Ectodermal cell (in vitro differentiated cells): ENCODE measurements around the gene SVIL.
"Not testable (repeated sequence)": the region's sequence is repeated elsewhere in the genome, so short reads cannot be mapped to it uniquely, and the experiment has no call there.

ENCODE experiments used
- H3K27ac ChIP-seq: 2 replicates; pipeline ENCODE4 v1.7.0; 2013; ENCODE audit warnings: mild to moderate bottlenecking, low read depth, low read length; ENCODE audit not compliant: insufficient read depth, poor library complexity, severe bottlenecking
- H3K27me3 ChIP-seq: 2 replicates; pipeline ENCODE4 v1.7.0; 2013; ENCODE audit warnings: mild to moderate bottlenecking, low read length; ENCODE audit not compliant: insufficient read depth, control insufficient read depth, poor library complexity, severe bottlenecking
- H3K36me3 ChIP-seq: one replicate; pipeline ENCODE4 v1.7.0; 2013; ENCODE audit warnings: low read length; ENCODE audit not compliant: control insufficient read depth, insufficient read depth
- H3K4me1 ChIP-seq: one replicate; pipeline ENCODE4 v1.7.0; 2013; ENCODE audit warnings: low read length; ENCODE audit not compliant: control insufficient read depth, insufficient read depth
- H3K4me3 ChIP-seq: 2 replicates; pipeline ENCODE4 v1.7.0; 2013; ENCODE audit warnings: low read depth, low read length, control low read depth; ENCODE audit not compliant: insufficient read depth
- H3K9me3 ChIP-seq: 2 replicates; pipeline ENCODE4 v1.7.0; 2013; ENCODE audit warnings: mild to moderate bottlenecking, low read length, moderate library complexity; ENCODE audit not compliant: control insufficient read depth
- WGBS, 2 experiments: methylation state at CpG; one replicate each; pipeline ENCODE4 v1.1.7; 2013; ENCODE audit warnings: missing lambda C conversion rate in 2 of 2; 5-methylcytosine and 5-hydroxymethylcytosine counted together

Gene SVIL

DNA sequence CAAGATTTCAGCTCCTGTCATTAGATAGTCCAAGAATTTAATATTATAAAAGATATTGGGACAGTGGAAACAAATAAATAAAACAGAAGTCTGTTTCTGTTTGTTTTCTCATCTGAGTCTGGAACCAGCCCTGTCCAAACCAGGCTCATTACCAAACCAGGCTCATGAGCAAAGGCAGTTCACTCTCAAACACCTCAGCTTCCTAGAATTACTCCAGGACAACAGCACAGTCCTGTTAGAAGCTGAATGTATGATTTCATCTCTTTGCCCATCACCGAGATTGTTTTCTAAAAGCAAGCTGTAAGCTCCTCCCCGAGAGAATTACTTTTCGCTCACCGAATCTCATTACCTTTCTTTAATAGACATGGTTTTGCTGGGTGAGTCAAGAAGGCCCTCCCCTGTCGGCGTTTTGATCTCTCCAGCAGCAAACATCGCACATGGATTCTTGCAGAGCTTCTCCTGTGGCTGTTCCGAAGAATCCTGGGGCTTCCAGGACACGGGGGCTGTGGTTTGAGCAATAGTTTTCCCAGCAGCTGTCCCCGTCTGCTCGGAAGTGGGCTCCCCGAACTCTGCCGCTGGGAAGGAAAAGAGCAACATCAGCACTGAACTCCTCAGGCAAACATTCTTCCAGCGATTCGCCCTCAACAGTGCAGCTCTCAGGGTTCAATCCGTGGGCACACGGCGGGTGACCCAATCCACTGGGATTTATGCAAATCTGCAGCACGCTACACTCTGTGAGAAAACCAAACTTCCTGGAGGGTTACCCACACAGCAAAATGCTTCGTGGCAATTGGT lies 112.5 kb downstream of the SVIL start:
- Histone ChIP-seq H3K4me1 (no peaks in the 10 kb centered on the region), H3K9me3 (no peaks in the 10 kb centered on the region), H3K27ac (no peak overlapping the region), H3K27me3 (no peaks in the 10 kb centered on the region), H3K36me3 (peaks cover 10% of the 10 kb centered on the region), H3K4me3 (no peak overlapping the region)
- WGBS, 2 experiments, result 94 to 95% methylated on average over 20 of the region's 20 CpGs

- H3K4me1 ChIP-seq, result no peaks in the 10 kb centered on the region
- H3K4me3 ChIP-seq, result no peak overlapping the region
- peaks cover 10% of the 10 kb centered on the region for H3K36me3 ChIP-seq
- WGBS, 2 experiments, result 94 to 100% methylated on average over 2 to 3 of the region's 3 CpGs
- H3K9me3 ChIP-seq, result no peaks in the 10 kb centered on the region
- H3K27ac ChIP-seq, result no peak overlapping the region
- no peaks in the 10 kb centered on the region for H3K27me3 ChIP-seq
Observed at GRCh38 chr10:29519659-29520058, 115.1 kb downstream of the SVIL start.

DNA sequence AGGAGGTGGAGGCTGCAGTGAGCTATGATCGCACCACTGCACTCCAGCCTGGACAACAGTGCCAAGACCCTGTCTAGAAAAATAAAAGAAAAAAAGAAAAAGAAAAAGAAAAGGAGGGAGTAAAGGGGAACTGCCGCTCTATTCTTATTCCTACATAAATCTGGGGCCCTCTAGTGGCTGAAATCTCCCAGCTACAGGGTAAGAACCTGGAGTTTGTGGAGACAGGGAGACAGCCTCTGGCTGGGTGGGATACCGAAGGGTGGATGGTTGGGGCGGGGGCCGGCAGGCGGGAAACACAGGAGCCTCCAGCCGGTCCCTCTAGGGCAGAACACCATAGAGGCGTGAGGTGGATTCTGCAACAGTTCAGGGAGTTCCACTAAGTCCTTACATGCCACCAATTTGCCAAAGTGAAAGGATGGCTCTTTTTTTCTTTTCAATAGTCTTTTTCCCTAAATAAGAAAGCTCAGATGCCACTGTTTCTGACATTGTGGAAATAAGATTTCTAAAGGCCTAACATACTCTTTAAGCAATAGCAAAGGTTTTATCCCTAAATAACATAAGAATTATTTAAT lies 117.3 kb downstream of the SVIL start:
- no peaks in the 10 kb centered on the region for H3K4me1 ChIP-seq
- no peak overlapping the region for H3K27ac ChIP-seq
- peaks cover 4% of the 10 kb centered on the region for H3K36me3 ChIP-seq
- no peaks in the 10 kb centered on the region for H3K9me3 ChIP-seq
- 45 to 48% methylated on average over 8 of the region's 8 CpGs for WGBS, 2 experiments
- no peaks in the 10 kb centered on the region for H3K27me3 ChIP-seq
- H3K4me3 ChIP-seq, result no peak overlapping the region

DNA sequence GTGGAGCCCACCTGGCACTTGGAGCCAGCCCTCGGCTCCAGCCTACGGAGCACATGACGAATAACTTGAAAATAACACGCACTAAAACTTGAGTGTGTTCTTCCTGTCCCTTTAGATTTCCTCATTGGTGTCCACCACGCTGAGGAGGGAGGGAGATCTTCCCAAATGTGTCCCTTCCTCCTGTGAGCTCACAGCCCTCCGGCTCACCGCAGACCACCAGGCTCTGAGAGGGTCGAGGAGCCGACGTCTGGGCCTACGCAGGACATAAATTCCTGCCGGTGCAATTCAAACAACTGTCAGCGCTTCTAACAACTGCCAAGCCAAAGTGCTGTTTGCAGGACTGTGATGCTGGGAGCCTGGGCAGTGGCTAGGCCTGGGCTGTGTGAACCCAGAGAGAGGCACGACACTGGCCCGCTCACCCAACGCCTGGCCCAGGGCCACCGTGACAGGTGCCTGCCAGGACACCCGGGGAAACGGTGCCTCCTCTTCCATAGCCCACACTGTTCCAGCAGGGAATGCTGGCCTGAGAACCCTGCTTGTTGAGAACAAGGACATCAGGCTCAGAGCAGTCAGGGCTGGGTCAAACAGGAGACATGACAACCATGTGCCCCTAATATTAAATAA lies 118.3 kb downstream of the SVIL start:
- H3K27me3 ChIP-seq, H3K36me3 ChIP-seq, H3K4me3 ChIP-seq, H3K27ac ChIP-seq, H3K4me1 ChIP-seq, H3K9me3 ChIP-seq: not testable (repeated sequence)
- 91% methylated on average over 19 of the region's 19 CpGs for WGBS, 2 experiments

GRCh38 chr10:29515879-29516278 lies 118.9 kb downstream of the SVIL start:
- WGBS, 2 experiments, result 87 to 88% methylated on average over 12 of the region's 12 CpGs
- not testable (repeated sequence) for H3K27ac ChIP-seq, H3K4me3 ChIP-seq, H3K36me3 ChIP-seq, H3K4me1 ChIP-seq, H3K9me3 ChIP-seq, H3K27me3 ChIP-seq

DNA sequence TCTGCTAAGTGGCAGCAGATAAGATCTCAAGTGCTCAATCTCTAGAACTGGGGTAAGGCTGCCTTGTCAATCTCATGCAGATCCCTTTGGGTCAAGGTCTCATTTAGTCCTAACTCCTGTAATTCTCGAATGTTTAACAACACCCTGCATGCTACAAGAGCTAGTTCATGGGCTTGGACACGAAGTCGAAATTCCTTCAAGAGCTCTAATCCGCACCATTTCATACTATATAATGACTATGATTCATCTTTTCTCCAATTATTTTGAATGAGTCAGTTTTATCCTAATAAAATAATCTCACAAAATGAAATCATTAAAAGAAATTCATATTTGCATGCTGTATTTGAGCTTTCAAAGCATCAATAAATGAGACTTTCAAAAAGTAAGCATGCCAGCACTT lies 119.7 kb downstream of the SVIL start:
- H3K36me3 ChIP-seq, H3K9me3 ChIP-seq: not testable (repeated sequence)
- WGBS, 2 experiments, result 86 to 93% methylated on average over 3 to 4 of the region's 4 CpGs

DNA sequence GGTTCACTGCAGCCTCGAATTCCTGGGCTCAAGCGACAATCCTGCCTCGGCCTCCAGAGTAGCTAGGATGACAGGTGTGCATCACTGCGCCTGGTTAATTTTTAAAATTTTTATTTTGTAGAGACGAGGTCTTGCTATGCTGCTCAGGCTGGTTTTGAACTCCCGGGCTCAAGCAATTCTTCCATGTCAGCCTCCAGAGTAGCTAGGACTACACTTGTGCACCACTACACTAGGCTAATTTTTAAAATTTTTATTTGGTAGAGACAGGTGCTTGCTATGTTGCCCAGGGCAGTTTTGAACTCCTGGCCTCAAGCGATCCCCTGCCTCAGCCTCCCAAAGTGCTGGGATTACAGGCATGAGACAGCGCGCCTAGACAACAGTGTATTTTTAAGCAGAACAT lies 120.5 kb downstream of the SVIL start:
- no peaks in the 10 kb centered on the region for H3K4me1 ChIP-seq
- H3K36me3 ChIP-seq, result no peaks in the 10 kb centered on the region
- no peaks in the 10 kb centered on the region for H3K9me3 ChIP-seq
- no peaks in the 10 kb centered on the region for H3K27me3 ChIP-seq
- 89 to 93% methylated on average over 9 of the region's 9 CpGs for WGBS, 2 experiments
- no peak overlapping the region for H3K4me3 ChIP-seq
- H3K27ac ChIP-seq, result no peak overlapping the region

More for the DNA sequence above, 119.7 kb downstream of the SVIL start:
- not testable (repeated sequence) for H3K27ac ChIP-seq, H3K27me3 ChIP-seq, H3K4me3 ChIP-seq, H3K4me1 ChIP-seq

DNA sequence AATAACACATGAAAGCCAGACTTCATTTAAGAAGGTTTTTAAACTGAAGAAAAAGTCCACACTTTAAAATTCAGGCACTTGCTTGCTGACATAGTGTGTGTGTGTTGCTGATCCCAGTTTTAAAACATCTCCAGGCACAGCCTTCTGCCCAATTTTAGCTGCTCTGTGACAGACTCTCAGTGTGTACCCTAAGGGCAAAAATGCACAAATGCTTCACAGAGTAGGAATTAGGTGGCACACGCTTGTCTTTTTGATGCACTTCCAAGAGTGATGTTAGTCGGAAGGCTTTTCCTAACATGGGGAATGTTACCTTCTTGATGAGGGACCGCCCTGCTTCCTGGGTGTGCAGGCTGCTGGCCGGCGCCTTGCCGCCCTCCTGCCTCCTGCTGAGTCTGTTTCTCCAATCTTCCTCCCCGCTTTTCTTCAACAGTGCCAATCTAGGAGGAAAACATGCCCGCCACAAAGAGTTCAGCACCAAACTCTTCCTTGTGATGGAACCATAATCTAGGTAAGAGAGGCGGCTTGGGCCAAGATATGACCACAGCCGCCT lies 122.3 kb downstream of the SVIL start:
- 95 to 98% methylated on average over 10 of the region's 10 CpGs for WGBS, 2 experiments
- H3K9me3 ChIP-seq, result no peaks in the 10 kb centered on the region

GRCh38 chr10:29511806-29512205 lies 123.0 kb downstream of the SVIL start:
- not testable (repeated sequence) for H3K36me3 ChIP-seq, H3K27ac ChIP-seq, H3K27me3 ChIP-seq, H3K4me1 ChIP-seq, H3K9me3 ChIP-seq, H3K4me3 ChIP-seq
- 92 to 94% methylated on average over 5 of the region's 5 CpGs for WGBS, 2 experiments

More for the DNA sequence above, 122.3 kb downstream of the SVIL start:
- no peaks in the 10 kb centered on the region for H3K36me3 ChIP-seq
- no peak overlapping the region for H3K27ac ChIP-seq
- no peaks in the 10 kb centered on the region for H3K27me3 ChIP-seq
- H3K4me3 ChIP-seq, result no peak overlapping the region
- H3K4me1 ChIP-seq, result no peaks in the 10 kb centered on the region

DNA sequence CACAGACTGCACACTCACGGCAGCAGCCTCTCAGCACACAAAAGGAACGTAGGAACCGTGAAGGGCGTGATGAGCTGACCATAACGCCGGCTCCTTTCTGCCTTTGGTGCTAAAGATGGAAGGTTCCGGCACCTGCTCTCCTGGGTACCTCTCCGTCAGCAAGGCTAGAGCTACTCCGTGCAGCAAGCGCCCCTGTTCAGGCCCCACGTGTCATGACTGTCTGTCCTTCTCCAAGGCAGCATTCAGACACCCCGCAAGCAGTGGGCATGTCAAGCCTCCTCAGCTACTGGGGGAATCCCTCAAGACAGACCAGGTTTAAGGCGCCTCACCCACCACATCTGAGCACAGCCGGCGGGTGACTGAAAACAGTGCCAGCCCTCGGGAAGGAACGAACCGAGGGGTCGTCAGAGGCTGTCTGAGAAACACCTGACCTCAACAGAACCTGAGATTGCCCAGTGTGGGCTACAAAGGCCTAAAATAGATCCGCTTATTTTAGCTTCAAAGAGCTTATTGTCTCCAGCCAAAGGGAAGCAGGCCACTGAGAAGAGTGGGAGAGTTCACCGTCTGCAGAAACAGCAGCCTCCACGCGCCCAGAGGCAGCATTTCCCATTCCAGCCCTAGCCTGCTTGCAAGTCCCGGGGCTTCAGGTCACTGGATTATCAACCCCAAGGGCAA lies 124.2 kb downstream of the SVIL start:
- H3K4me3 ChIP-seq, H3K36me3 ChIP-seq, H3K27me3 ChIP-seq, H3K4me1 ChIP-seq, H3K9me3 ChIP-seq, H3K27ac ChIP-seq: not testable (repeated sequence)
- 95 to 96% methylated on average over 6 to 8 of the region's 24 CpGs for WGBS, 2 experiments
